ENCODE measurements around the gene EXOC4.

EXOC4 gene

GRCh38 chr7:133360201-133360600, 107.3 kb downstream of the EXOC4 start:
- DNase-seq (ENCODE audit: low read depth in 2 of 3, low spot score in 2 of 3) = no peak

GRCh38 chr7:133361806-133362205, 108.9 kb downstream of the EXOC4 start:
- no peak for DNase-seq (ENCODE audit: low read depth in 2 of 3, low spot score in 2 of 3)

- no peak for DNase-seq (ENCODE audit: low read depth in 2 of 3, low spot score in 2 of 3)
Measured at GRCh38 chr7:133364959-133365690, 112.2 kb downstream of the EXOC4 start.

GRCh38 chr7:133365917-133366316, 113.0 kb downstream of the EXOC4 start:
- no peak for DNase-seq (ENCODE audit: low read depth in 2 of 3, low spot score in 2 of 3)

GRCh38 chr7:133367561-133367960, 114.7 kb downstream of the EXOC4 start:
- no peak for DNase-seq (ENCODE audit: low read depth in 2 of 3, low spot score in 2 of 3)

- no peak for DNase-seq (ENCODE audit: low read depth in 2 of 3, low spot score in 2 of 3)
Measured at GRCh38 chr7:133369130-133369529, 116.3 kb downstream of the EXOC4 start.

GRCh38 chr7:133371616-133372015, 118.7 kb downstream of the EXOC4 start:
- DNase-seq (ENCODE audit: low read depth in 2 of 3, low spot score in 2 of 3) = no peak

GRCh38 chr7:133372337-133372736, 119.5 kb downstream of the EXOC4 start:
- DNase-seq (ENCODE audit: low read depth in 2 of 3, low spot score in 2 of 3) = no peak

- no peak for DNase-seq (ENCODE audit: low read depth in 2 of 3, low spot score in 2 of 3)
Measured at GRCh38 chr7:133376514-133376913, 123.6 kb downstream of the EXOC4 start.

- DNase-seq (ENCODE audit: low read depth in 2 of 3, low spot score in 2 of 3) = no peak
Measured at GRCh38 chr7:133381965-133382364, 129.1 kb downstream of the EXOC4 start.

GRCh38 chr7:133382775-133383559, 130.1 kb downstream of the EXOC4 start:
- DNase-seq (ENCODE audit: low read depth in 2 of 3, low spot score in 2 of 3) = no peak

- DNase-seq (ENCODE audit: low read depth in 2 of 3, low spot score in 2 of 3) = no peak
Measured at GRCh38 chr7:133386205-133386604, 133.3 kb downstream of the EXOC4 start.

- DNase-seq (ENCODE audit: low read depth in 2 of 3, low spot score in 2 of 3) = no peak
Measured at GRCh38 chr7:133389727-133390126, 136.8 kb downstream of the EXOC4 start.

- no peak for DNase-seq (ENCODE audit: low read depth in 2 of 3, low spot score in 2 of 3)
Measured at GRCh38 chr7:133391206-133391605, 138.3 kb downstream of the EXOC4 start.

- DNase-seq (ENCODE audit: low read depth in 2 of 3, low spot score in 2 of 3) = no peak
Measured at GRCh38 chr7:133394369-133394768, 141.5 kb downstream of the EXOC4 start.

- no peak for DNase-seq (ENCODE audit: low read depth in 2 of 3, low spot score in 2 of 3)
Measured at GRCh38 chr7:133395551-133395950, 142.7 kb downstream of the EXOC4 start.

GRCh38 chr7:133398506-133398905, 145.6 kb downstream of the EXOC4 start:
- DNase-seq (ENCODE audit: low read depth in 2 of 3, low spot score in 2 of 3) = no peak

- no peak for DNase-seq (ENCODE audit: low read depth in 2 of 3, low spot score in 2 of 3)
Measured at GRCh38 chr7:133401225-133401624, 148.3 kb downstream of the EXOC4 start.

- no peak for DNase-seq (ENCODE audit: low read depth in 2 of 3, low spot score in 2 of 3)
Measured at GRCh38 chr7:133408212-133408611, 155.3 kb downstream of the EXOC4 start.

- no peak for DNase-seq (ENCODE audit: low read depth in 2 of 3, low spot score in 2 of 3)
Measured at GRCh38 chr7:133409421-133409820, 156.5 kb downstream of the EXOC4 start.

- DNase-seq (ENCODE audit: low read depth in 2 of 3, low spot score in 2 of 3) = no peak
Measured at GRCh38 chr7:133409966-133410365, 157.1 kb downstream of the EXOC4 start.

- no peak for DNase-seq (ENCODE audit: low read depth in 2 of 3, low spot score in 2 of 3)
Measured at GRCh38 chr7:133411395-133411794, 158.5 kb downstream of the EXOC4 start.

GRCh38 chr7:133412942-133413341, 160.1 kb downstream of the EXOC4 start:
- no peak for DNase-seq (ENCODE audit: low read depth in 2 of 3, low spot score in 2 of 3)

All from activated CD8-positive, alpha-beta memory T cell treated with anti-CD3 and anti-CD28 coated beads for 48 hours (primary cell).